ENCODE results near the gene NUP210L.
A peak's percentile ranks its signal among the peaks of the same experiment; 100 is the strongest.

NUP210L gene

DNA sequence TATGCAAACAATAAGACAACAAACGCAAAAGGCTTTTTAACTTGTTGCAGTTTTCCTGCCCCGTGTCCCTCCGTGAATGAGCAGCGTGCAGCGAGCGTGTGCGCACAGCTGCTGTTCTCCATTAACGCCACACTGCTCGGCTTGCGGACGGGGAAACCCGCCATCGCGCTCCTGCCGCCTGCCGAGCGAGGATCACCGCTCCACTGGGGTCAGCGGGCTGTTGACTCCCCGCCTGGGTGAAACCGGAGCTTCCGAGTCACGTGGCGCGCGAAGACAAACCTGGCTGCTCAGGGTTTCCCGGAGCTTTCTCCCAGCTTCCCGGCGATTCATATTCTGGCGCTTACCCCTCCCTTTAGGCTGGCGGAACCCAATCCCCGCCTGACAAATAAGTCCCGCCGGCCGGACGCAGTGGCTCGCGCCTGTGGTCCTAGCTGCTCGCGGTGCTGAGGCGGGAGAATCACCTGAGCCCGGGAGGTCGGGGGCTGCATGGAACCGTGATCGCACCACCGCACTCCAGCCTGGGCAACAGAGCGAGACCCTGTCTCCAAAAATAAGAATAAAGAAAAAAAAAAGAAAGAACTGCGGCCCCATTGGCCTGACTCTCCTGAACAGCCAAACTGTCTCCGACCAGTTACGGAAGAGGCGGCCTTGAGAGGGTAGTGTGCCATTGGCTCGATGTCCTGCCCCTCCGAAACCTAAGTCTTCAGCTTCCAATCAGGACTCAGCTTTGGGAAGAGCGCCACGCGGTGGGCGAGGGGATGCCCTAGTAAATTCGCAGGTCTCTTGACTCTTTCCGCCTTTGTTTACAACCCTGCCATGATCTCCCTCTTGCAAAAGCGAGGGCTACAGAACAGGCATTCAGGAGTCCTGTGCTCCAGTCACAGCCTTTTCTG is 187.5 kb downstream of the NUP210L start, which contains the start of gene CREB3L4 (continued):
- no peak for TF ChIP-seq HOXA7 (CRISPR knock-in tag; IDR thresholded peaks at IDR 0.05; ENCODE audit: borderline replicate concordance)
- TF ChIP-seq ZNF121 (tag by site-specific recombination; IDR thresholded peaks at IDR 0.05) = peak; percentile 100
- no peak; the same call in 1 of the 2 replicates for TF ChIP-seq ZNF623 (tag by site-specific recombination; IDR thresholded peaks at IDR 0.05)
- TF ChIP-seq ZNF24 (tag by site-specific recombination; IDR thresholded peaks at IDR 0.05) = peak; percentile 87
- peak; percentile 70 for TF ChIP-seq ZNF692 (tag by site-specific recombination; IDR thresholded peaks at IDR 0.05)
- TF ChIP-seq HIC1 (tag by site-specific recombination; IDR thresholded peaks at IDR 0.05) = peak; percentile 79
- TF ChIP-seq, protein P1, sequence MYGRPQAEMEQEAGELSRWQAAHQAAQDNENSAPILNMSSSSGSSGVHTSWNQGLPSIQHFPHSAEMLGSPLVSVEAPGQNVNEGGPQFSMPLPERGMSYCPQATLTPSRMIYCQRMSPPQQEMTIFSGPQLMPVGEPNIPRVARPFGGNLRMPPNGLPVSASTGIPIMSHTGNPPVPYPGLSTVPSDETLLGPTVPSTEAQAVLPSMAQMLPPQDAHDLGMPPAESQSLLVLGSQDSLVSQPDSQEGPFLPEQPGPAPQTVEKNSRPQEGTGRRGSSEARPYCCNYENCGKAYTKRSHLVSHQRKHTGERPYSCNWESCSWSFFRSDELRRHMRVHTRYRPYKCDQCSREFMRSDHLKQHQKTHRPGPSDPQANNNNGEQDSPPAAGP (tag by site-specific recombination; IDR thresholded peaks at IDR 0.05) = 0 out of 2 replicates have a peak, but pooled peaks have one; percentile 77
- peak; percentile 83 for TF ChIP-seq GLIS1 (tag by site-specific recombination; IDR thresholded peaks at IDR 0.05)
- no peak for TF ChIP-seq ZNF175 (tag by site-specific recombination; IDR thresholded peaks at IDR 0.05)
- TF ChIP-seq, protein P2, sequence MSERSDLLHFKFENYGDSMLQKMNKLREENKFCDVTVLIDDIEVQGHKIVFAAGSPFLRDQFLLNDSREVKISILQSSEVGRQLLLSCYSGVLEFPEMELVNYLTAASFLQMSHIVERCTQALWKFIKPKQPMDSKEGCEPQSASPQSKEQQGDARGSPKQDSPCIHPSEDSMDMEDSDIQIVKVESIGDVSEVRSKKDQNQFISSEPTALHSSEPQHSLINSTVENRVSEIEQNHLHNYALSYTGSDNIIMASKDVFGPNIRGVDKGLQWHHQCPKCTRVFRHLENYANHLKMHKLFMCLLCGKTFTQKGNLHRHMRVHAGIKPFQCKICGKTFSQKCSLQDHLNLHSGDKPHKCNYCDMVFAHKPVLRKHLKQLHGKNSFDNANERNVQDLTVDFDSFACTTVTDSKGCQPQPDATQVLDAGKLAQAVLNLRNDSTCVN (tag by site-specific recombination; optimal IDR thresholded peaks at IDR 0.05) = peak; percentile 75
- TF ChIP-seq YY1 (tag by site-specific recombination; IDR thresholded peaks at IDR 0.05) = peak; percentile 84
- TF ChIP-seq ZBTB44 (tag by site-specific recombination; IDR thresholded peaks at IDR 0.05) = no peak; the same call in 1 of the 2 replicates
- 0 out of 2 replicates have a peak, but pooled peaks have one; percentile 33 for TF ChIP-seq ZSCAN23 (tag by site-specific recombination; IDR thresholded peaks at IDR 0.05)
- TF ChIP-seq ZNF311 (tag by site-specific recombination; IDR thresholded peaks at IDR 0.05; ENCODE audit: borderline replicate concordance) = no peak
- TF ChIP-seq ZNF621 (tag by site-specific recombination; IDR thresholded peaks at IDR 0.05) = no peak
- no peak for TF ChIP-seq ZNF830 (tag by site-specific recombination; IDR thresholded peaks at IDR 0.05; ENCODE audit: low read depth)
- TF ChIP-seq ZNF555 (tag by site-specific recombination; conservative IDR thresholded peaks at IDR 0.05) = no peak
- 0 out of 2 replicates have a peak, but pooled peaks have one; percentile 14 for TF ChIP-seq ZNF146 (tag by site-specific recombination; IDR thresholded peaks at IDR 0.05)
- TF ChIP-seq ZNF558 (tag by site-specific recombination; IDR thresholded peaks at IDR 0.05) = no peak
- TF ChIP-seq ZXDB (tag by site-specific recombination; IDR thresholded peaks at IDR 0.05) = peak; percentile 97
- peak; percentile 59 for TF ChIP-seq ZNF629 (tag by site-specific recombination; IDR thresholded peaks at IDR 0.05)
- TF ChIP-seq, protein P3, sequence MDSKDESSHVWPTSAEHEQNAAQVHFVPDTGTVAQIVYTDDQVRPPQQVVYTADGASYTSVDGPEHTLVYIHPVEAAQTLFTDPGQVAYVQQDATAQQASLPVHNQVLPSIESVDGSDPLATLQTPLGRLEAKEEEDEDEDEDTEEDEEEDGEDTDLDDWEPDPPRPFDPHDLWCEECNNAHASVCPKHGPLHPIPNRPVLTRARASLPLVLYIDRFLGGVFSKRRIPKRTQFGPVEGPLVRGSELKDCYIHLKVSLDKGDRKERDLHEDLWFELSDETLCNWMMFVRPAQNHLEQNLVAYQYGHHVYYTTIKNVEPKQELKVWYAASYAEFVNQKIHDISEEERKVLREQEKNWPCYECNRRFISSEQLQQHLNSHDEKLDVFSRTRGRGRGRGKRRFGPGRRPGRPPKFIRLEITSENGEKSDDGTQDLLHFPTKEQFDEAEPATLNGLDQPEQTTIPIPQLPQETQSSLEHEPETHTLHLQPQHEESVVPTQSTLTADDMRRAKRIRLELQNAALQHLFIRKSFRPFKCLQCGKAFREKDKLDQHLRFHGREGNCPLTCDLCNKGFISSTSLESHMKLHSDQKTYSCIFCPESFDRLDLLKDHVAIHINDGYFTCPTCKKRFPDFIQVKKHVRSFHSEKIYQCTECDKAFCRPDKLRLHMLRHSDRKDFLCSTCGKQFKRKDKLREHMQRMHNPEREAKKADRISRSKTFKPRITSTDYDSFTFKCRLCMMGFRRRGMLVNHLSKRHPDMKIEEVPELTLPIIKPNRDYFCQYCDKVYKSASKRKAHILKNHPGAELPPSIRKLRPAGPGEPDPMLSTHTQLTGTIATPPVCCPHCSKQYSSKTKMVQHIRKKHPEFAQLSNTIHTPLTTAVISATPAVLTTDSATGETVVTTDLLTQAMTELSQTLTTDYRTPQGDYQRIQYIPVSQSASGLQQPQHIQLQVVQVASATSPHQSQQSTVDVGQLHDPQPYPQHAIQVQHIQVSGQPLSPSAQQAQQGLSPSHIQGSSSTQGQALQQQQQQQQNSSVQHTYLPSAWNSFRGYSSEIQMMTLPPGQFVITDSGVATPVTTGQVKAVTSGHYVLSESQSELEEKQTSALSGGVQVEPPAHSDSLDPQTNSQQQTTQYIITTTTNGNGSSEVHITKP (tag by site-specific recombination; IDR thresholded peaks at IDR 0.05) = peak; percentile 73
- TF ChIP-seq ZNF2 (tag by site-specific recombination; IDR thresholded peaks at IDR 0.05) = no peak; the same call in none of the 2 replicates
- TF ChIP-seq OSR2 (tag by site-specific recombination; IDR thresholded peaks at IDR 0.05) = peak; percentile 68
- TF ChIP-seq ZNF10 (tag by site-specific recombination; IDR thresholded peaks at IDR 0.05) = no peak
- peak; percentile 82; the same call in 1 of the 2 replicates for TF ChIP-seq SP7 (tag by site-specific recombination; IDR thresholded peaks at IDR 0.05)
